ENCODE results near the gene TMPRSS4.

DNA sequence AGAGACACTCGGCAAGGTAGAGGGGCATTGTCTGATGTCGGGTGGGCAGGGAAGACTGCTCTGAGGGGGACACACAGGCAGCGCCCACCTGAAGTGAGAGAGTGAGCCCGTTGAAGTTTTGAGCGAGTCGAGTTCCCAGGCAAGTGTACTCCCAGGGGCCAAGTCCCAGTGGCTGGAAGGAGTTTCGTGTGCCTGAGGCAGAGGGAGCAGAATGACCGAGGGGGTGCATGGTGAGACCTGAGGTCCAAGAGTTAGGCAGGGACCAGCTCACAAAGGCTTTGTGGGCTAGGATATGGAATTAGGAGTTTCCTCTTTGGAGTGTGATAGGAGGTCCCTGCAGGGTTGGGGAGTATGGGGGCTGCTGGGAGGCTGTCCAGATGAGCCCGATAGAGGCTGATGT, 93.4 kb downstream of the TMPRSS4 start:
- TF ChIP-seq, protein P1, sequence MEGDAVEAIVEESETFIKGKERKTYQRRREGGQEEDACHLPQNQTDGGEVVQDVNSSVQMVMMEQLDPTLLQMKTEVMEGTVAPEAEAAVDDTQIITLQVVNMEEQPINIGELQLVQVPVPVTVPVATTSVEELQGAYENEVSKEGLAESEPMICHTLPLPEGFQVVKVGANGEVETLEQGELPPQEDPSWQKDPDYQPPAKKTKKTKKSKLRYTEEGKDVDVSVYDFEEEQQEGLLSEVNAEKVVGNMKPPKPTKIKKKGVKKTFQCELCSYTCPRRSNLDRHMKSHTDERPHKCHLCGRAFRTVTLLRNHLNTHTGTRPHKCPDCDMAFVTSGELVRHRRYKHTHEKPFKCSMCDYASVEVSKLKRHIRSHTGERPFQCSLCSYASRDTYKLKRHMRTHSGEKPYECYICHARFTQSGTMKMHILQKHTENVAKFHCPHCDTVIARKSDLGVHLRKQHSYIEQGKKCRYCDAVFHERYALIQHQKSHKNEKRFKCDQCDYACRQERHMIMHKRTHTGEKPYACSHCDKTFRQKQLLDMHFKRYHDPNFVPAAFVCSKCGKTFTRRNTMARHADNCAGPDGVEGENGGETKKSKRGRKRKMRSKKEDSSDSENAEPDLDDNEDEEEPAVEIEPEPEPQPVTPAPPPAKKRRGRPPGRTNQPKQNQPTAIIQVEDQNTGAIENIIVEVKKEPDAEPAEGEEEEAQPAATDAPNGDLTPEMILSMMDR (conservative IDR thresholded peaks at IDR 0.05; ENCODE audit: low read length) = no peak
- TF ChIP-seq EZH2phosphoT487 (IDR thresholded peaks at IDR 0.05; ENCODE audit: borderline replicate concordance) = no peak
